ENCODE data around the gene SLC6A2. TPM values are rescaled to one million over a fixed set of nuclear protein-coding genes. Genes with fewer than 3 reads are reported as not detected.

SLC6A2 gene
- total RNA-seq, 1 experiment from 2014 or later, result not detected

- Histone ChIP-seq H3K4me3 (ENCODE audit: low read length) (no peak overlapping the region), H2AFZ (ENCODE audit: low read length) (no peak overlapping the region), H3K4me2 (ENCODE audit: low read length) (no peak overlapping the region), H3K36me3 (ENCODE audit: low read depth, low read length) (no peaks in the 10 kb centered on the region), H3K9me3 (ENCODE audit: low read length) (no peaks in the 10 kb centered on the region), H3K27me3 (ENCODE audit: low read length) (no peaks in the 10 kb centered on the region; the same call in 1 of the 2 replicates), H3K4me1 (ENCODE audit: insufficient read depth, low read length) (no peaks in the 10 kb centered on the region), H3K9ac (ENCODE audit: low read length) (no peak overlapping the region), H3F3A (ENCODE audit: low read length, unreplicated experiment) (no peaks in the 10 kb centered on the region), H3K79me2 (ENCODE audit: low read length) (no peaks in the 10 kb centered on the region), H3K9me2 (replicated peaks; ENCODE audit: low read length) (no peaks in the 10 kb centered on the region), H4K20me1 (ENCODE audit: low read length) (no peaks in the 10 kb centered on the region), H3K27ac (ENCODE audit: low read length) (no peak overlapping the region)
- CTCF ChIA-PET, result no interaction called here
- TF ChIP-seq CTCF (conservative IDR thresholded peaks at IDR 0.05; ENCODE audit: low read depth, low read length) (no peak), EZH2 (IDR thresholded peaks at IDR 0.05; ENCODE audit: low read length, unreplicated experiment) (no peak)
- intact Hi-C loops (cut with micrococcal nuclease), result no loop called here
- no peak for DNase-seq
- no TSS peak for BruUV-seq (replicated peaks)
- POLR2A ChIA-PET (ENCODE audit: unreplicated experiment), result no interaction called here
- ATAC-seq, result no peak
Observed at GRCh38 chr16:55645986-55646385, 9.8 kb upstream of the SLC6A2 start.

- CTCF ChIA-PET, result no interaction called here
- no peak overlapping the region for H3K4me3 ChIP-seq (ENCODE audit: low read length)
- H3K27ac ChIP-seq (ENCODE audit: low read length), result no peak overlapping the region
Observed at GRCh38 chr16:55647343-55647742, 8.4 kb upstream of the SLC6A2 start.

GRCh38 chr16:55647798-55648197 lies 8.0 kb upstream of the SLC6A2 start:
- H3K36me3 ChIP-seq (ENCODE audit: low read depth, low read length), result no peaks in the 10 kb centered on the region
- no peak for DNase-seq
- H3K9ac ChIP-seq (ENCODE audit: low read length), result no peak overlapping the region
- H3K27ac ChIP-seq (ENCODE audit: low read length), result no peak overlapping the region
- intact Hi-C loops (cut with micrococcal nuclease), result no loop called here
- CTCF ChIA-PET, result no interaction called here
- H3K27me3 ChIP-seq (ENCODE audit: low read length), result no peaks in the 10 kb centered on the region; the same call in 1 of the 2 replicates
- H3K4me1 ChIP-seq (ENCODE audit: insufficient read depth, low read length), result no peaks in the 10 kb centered on the region
- no peak overlapping the region for H2AFZ ChIP-seq (ENCODE audit: low read length)
- H3F3A ChIP-seq (ENCODE audit: low read length, unreplicated experiment), result no peaks in the 10 kb centered on the region
- H3K79me2 ChIP-seq (ENCODE audit: low read length), result no peaks in the 10 kb centered on the region
- TF ChIP-seq EZH2 (IDR thresholded peaks at IDR 0.05; ENCODE audit: low read length, unreplicated experiment), result no peak
- no peak for TF ChIP-seq EZH2phosphoT487 (IDR thresholded peaks at IDR 0.05; ENCODE audit: borderline replicate concordance, low read length)
- TF ChIP-seq CTCF (conservative IDR thresholded peaks at IDR 0.05; ENCODE audit: low read depth, low read length), result no peak
- H3K9me2 ChIP-seq (replicated peaks; ENCODE audit: low read length), result no peaks in the 10 kb centered on the region
- no peaks in the 10 kb centered on the region for H3K9me3 ChIP-seq (ENCODE audit: low read length)
- BruUV-seq (replicated peaks), result no TSS peak
- no peak overlapping the region for H3K4me3 ChIP-seq (ENCODE audit: low read length)
- H4K20me1 ChIP-seq (ENCODE audit: low read length), result no peaks in the 10 kb centered on the region
- POLR2A ChIA-PET (ENCODE audit: unreplicated experiment), result no interaction called here
- no peak overlapping the region for H3K4me2 ChIP-seq (ENCODE audit: low read length)
- ATAC-seq, result no peak

More at GRCh38 chr16:55647343-55647742, 8.4 kb upstream of the SLC6A2 start:
- Histone ChIP-seq H3K4me1 (ENCODE audit: insufficient read depth, low read length) (no peaks in the 10 kb centered on the region), H3K9me2 (replicated peaks; ENCODE audit: low read length) (no peaks in the 10 kb centered on the region), H3K27me3 (ENCODE audit: low read length) (no peaks in the 10 kb centered on the region; the same call in 1 of the 2 replicates), H4K20me1 (ENCODE audit: low read length) (no peaks in the 10 kb centered on the region), H3K9me3 (ENCODE audit: low read length) (no peaks in the 10 kb centered on the region), H3K36me3 (ENCODE audit: low read depth, low read length) (no peaks in the 10 kb centered on the region), H3F3A (ENCODE audit: low read length, unreplicated experiment) (no peaks in the 10 kb centered on the region), H3K4me2 (ENCODE audit: low read length) (no peak overlapping the region), H3K9ac (ENCODE audit: low read length) (no peak overlapping the region), H2AFZ (ENCODE audit: low read length) (no peak overlapping the region), H3K79me2 (ENCODE audit: low read length) (no peaks in the 10 kb centered on the region)
- ATAC-seq, result no peak
- TF ChIP-seq CTCF (conservative IDR thresholded peaks at IDR 0.05; ENCODE audit: low read depth, low read length), result no peak
- TF ChIP-seq EZH2 (IDR thresholded peaks at IDR 0.05; ENCODE audit: low read length, unreplicated experiment), result no peak
- TF ChIP-seq EZH2phosphoT487 (IDR thresholded peaks at IDR 0.05; ENCODE audit: borderline replicate concordance, low read length), result no peak
- intact Hi-C loops (cut with micrococcal nuclease), result no loop called here
- no TSS peak for BruUV-seq (replicated peaks)
- DNase-seq, result no peak
- POLR2A ChIA-PET (ENCODE audit: unreplicated experiment), result no interaction called here

Measured in PC-3 (cell line).